HEK293T (cell line): ENCODE measurements around the gene ERC1.

Experiments used
- BHLHE40 ChIP-seq: fragments of 450-650 bp; IDR thresholded peaks from 2 replicates; pipeline ENCODE4 v1.6.1; 2016; ENCODE audit warnings: mild to moderate bottlenecking, moderate library complexity, borderline replicate concordance
- CTBP1 ChIP-seq: fragments of 450-650 bp; IDR thresholded peaks from 2 replicates; pipeline ENCODE4 v1.6.1; 2016; ENCODE audit warnings: borderline replicate concordance
- FOXK2 ChIP-seq: fragments of 450-650 bp; IDR thresholded peaks from 2 replicates; pipeline ENCODE4 v1.6.1; 2016; ENCODE audit warnings: mild to moderate bottlenecking
- FOXM1 ChIP-seq: fragments of 450-650 bp; IDR thresholded peaks from 2 replicates; pipeline ENCODE4 v1.6.1; 2017; ENCODE audit warnings: mild to moderate bottlenecking, borderline replicate concordance
- HDGF ChIP-seq: fragments of 450-650 bp; IDR thresholded peaks from 2 replicates; pipeline ENCODE4 v1.6.1; 2017; ENCODE audit warnings: antibody characterized with exemption, borderline replicate concordance
- L3MBTL2 ChIP-seq: fragments of 450-650 bp; conservative IDR thresholded peaks from 2 replicates; pipeline ENCODE4 v1.6.1; 2016; ENCODE audit warnings: mild to moderate bottlenecking
- NFRKB ChIP-seq: fragments of 450-650 bp; IDR thresholded peaks from 2 replicates; pipeline ENCODE4 v1.6.1; 2016; ENCODE audit warnings: mild to moderate bottlenecking, moderate library complexity
- SP1 ChIP-seq: fragments of 450-650 bp; IDR thresholded peaks from 2 replicates; pipeline ENCODE4 v1.6.1; 2017
- ZNF384 ChIP-seq: fragments of 450-650 bp; IDR thresholded peaks from 2 replicates; pipeline ENCODE4 v1.6.1; 2016
- TF ChIP-seq, protein P1 (sequence below): fragments of 450-650 bp; IDR thresholded peaks from 2 replicates; pipeline ENCODE4 v1.6.1; 2016

DNA sequence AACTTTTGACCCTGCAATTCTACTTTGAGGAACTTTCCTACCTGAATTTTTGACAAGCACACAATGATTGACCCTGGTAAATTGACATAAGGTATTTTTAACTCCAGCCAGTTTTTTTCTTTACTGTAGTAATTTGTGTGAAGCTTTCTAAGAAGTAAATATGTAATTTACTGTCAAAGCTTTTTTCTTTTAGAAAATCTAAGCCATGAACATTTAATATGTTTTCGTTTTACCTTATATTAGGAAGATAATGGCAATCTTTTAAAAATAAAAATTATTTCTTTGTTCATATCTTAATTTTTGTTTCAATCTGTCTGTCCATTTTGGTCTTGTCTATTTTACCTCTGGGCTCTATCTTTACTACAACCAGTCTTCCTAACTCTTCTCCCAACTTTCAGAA is 323.5 kb downstream of the ERC1 start:
- TF ChIP-seq BHLHE40: no peak
- TF ChIP-seq SP1: no peak
- TF ChIP-seq FOXK2: no peak
- no peak for TF ChIP-seq FOXM1
- TF ChIP-seq L3MBTL2: no peak
- TF ChIP-seq NFRKB: no peak
- TF ChIP-seq ZNF384: no peak
- TF ChIP-seq, protein P1, sequence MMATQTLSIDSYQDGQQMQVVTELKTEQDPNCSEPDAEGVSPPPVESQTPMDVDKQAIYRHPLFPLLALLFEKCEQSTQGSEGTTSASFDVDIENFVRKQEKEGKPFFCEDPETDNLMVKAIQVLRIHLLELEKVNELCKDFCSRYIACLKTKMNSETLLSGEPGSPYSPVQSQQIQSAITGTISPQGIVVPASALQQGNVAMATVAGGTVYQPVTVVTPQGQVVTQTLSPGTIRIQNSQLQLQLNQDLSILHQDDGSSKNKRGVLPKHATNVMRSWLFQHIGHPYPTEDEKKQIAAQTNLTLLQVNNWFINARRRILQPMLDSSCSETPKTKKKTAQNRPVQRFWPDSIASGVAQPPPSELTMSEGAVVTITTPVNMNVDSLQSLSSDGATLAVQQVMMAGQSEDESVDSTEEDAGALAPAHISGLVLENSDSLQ: no peak
- TF ChIP-seq HDGF: no peak
- no peak for TF ChIP-seq CTBP1
